Measurements from ENCODE around the gene C22orf39. TPM values are rescaled to one million over a fixed set of nuclear protein-coding genes. Genes with fewer than 3 reads are reported as not detected.

C22orf39 gene
- total and polyA plus RNA-seq, 10 of the 15 experiments (the other 5 are each of a cell fraction or from before 2014, with no cell fraction given) = 6.7 to 47.0 (median 26.5) TPM

DNA sequence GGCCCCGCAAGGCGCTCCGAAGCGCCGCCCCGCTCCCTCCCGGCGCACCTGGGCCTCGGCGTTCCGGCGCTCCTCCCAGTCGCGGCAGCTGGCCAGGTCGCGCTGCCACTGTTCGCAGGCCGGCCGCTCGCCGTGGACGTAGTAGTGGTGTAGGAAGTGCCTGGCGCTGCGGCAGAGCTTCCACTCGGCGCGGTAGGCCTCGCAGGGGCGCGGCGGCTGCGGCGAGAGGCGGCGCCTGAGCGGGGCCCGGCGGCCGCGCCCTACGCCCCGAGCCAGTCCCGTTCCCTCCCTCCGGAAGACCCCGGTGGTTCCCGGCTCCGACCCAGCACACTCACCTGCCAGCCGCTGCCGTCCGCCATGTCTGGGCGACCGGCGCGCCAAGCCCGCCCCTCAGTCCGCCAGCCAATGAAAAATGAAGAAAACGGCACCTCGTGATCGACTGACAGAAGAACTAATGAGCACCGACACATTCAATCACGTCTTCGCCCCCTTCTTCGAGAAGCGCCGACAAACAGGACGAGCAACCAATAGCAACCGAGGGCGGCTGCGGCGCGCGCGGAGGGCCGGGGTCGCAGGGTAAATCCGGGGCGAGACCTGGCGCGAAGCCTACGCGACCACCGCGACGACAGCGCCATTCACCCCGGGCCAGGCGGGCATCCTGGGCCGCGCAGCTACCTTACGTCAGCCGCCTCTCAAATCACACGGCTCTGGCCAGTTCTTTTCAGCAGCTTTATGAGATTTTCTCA, at the start of gene C22orf39 (continued):
- TF ChIP-seq, protein P1, sequence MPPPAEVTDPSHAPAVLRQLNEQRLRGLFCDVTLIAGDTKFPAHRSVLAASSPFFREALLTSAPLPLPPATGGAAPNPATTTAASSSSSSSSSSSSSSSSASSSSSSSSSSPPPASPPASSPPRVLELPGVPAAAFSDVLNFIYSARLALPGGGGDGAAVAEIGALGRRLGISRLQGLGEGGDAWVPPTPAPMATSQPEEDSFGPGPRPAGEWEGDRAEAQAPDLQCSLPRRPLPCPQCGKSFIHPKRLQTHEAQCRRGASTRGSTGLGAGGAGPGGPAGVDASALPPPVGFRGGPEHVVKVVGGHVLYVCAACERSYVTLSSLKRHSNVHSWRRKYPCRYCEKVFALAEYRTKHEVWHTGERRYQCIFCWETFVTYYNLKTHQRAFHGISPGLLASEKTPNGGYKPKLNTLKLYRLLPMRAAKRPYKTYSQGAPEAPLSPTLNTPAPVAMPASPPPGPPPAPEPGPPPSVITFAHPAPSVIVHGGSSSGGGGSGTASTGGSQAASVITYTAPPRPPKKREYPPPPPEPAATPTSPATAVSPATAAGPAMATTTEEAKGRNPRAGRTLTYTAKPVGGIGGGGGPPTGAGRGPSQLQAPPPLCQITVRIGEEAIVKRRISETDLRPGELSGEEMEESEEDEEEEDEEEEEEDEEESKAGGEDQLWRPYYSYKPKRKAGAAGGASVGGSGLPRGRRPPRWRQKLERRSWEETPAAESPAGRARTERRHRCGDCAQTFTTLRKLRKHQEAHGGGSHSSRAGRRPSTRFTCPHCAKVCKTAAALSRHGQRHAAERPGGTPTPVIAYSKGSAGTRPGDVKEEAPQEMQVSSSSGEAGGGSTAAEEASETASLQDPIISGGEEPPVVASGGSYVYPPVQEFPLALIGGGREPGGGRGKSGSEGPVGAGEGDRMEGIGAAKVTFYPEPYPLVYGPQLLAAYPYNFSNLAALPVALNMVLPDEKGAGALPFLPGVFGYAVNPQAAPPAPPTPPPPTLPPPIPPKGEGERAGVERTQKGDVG (CRISPR knock-in tag; IDR thresholded peaks at IDR 0.05) = no peak
- TF ChIP-seq YBX1 (IDR thresholded peaks at IDR 0.05) (no peak), CHD1 (IDR thresholded peaks at IDR 0.05; ENCODE audit: low read depth, low read length) (no peak), TBL1XR1 (IDR thresholded peaks at IDR 0.05; ENCODE audit: low read depth, low read length) (no peak), STAT1 (conservative IDR thresholded peaks at IDR 0.05) (no peak; the same call in 1 of the 2 replicates), KAT2A (conservative IDR thresholded peaks at IDR 0.05; ENCODE audit: control insufficient read depth, low read depth, low read length) (no peak), SMC3 (IDR thresholded peaks at IDR 0.05; ENCODE audit: borderline replicate concordance, low read length) (no peak), KLF5 (IDR thresholded peaks at IDR 0.05; ENCODE audit: partially characterized antibody) (peak; percentile 16), MYC (IDR thresholded peaks at IDR 0.05; ENCODE audit: insufficient read depth, insufficient read length, insufficient replicate concordance, low read length, severe bottlenecking) (no peak), KDM1A (IDR thresholded peaks at IDR 0.05; ENCODE audit: borderline replicate concordance) (no peak), EP300 (IDR thresholded peaks at IDR 0.05; ENCODE audit: borderline replicate concordance in 1 of 2, control insufficient read depth in 1 of 2, low read depth in 2 of 2, low read length in 2 of 2) (no peak), CHD4 (IDR thresholded peaks at IDR 0.05) (no peak)
- TF ChIP-seq, protein P2, sequence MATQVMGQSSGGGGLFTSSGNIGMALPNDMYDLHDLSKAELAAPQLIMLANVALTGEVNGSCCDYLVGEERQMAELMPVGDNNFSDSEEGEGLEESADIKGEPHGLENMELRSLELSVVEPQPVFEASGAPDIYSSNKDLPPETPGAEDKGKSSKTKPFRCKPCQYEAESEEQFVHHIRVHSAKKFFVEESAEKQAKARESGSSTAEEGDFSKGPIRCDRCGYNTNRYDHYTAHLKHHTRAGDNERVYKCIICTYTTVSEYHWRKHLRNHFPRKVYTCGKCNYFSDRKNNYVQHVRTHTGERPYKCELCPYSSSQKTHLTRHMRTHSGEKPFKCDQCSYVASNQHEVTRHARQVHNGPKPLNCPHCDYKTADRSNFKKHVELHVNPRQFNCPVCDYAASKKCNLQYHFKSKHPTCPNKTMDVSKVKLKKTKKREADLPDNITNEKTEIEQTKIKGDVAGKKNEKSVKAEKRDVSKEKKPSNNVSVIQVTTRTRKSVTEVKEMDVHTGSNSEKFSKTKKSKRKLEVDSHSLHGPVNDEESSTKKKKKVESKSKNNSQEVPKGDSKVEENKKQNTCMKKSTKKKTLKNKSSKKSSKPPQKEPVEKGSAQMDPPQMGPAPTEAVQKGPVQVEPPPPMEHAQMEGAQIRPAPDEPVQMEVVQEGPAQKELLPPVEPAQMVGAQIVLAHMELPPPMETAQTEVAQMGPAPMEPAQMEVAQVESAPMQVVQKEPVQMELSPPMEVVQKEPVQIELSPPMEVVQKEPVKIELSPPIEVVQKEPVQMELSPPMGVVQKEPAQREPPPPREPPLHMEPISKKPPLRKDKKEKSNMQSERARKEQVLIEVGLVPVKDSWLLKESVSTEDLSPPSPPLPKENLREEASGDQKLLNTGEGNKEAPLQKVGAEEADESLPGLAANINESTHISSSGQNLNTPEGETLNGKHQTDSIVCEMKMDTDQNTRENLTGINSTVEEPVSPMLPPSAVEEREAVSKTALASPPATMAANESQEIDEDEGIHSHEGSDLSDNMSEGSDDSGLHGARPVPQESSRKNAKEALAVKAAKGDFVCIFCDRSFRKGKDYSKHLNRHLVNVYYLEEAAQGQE (IDR thresholded peaks at IDR 0.05; ENCODE audit: low read depth, low read length) = no peak
- TF ChIP-seq, protein P3, sequence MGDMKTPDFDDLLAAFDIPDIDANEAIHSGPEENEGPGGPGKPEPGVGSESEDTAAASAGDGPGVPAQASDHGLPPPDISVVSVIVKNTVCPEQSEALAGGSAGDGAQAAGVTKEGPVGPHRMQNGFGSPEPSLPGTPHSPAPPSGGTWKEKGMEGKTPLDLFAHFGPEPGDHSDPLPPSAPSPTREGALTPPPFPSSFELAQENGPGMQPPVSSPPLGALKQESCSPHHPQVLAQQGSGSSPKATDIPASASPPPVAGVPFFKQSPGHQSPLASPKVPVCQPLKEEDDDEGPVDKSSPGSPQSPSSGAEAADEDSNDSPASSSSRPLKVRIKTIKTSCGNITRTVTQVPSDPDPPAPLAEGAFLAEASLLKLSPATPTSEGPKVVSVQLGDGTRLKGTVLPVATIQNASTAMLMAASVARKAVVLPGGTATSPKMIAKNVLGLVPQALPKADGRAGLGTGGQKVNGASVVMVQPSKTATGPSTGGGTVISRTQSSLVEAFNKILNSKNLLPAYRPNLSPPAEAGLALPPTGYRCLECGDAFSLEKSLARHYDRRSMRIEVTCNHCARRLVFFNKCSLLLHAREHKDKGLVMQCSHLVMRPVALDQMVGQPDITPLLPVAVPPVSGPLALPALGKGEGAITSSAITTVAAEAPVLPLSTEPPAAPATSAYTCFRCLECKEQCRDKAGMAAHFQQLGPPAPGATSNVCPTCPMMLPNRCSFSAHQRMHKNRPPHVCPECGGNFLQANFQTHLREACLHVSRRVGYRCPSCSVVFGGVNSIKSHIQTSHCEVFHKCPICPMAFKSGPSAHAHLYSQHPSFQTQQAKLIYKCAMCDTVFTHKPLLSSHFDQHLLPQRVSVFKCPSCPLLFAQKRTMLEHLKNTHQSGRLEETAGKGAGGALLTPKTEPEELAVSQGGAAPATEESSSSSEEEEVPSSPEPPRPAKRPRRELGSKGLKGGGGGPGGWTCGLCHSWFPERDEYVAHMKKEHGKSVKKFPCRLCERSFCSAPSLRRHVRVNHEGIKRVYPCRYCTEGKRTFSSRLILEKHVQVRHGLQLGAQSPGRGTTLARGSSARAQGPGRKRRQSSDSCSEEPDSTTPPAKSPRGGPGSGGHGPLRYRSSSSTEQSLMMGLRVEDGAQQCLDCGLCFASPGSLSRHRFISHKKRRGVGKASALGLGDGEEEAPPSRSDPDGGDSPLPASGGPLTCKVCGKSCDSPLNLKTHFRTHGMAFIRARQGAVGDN (IDR thresholded peaks at IDR 0.05) = peak; percentile 65; the same call in 1 of the 2 replicates
- TF ChIP-seq, protein P4, sequence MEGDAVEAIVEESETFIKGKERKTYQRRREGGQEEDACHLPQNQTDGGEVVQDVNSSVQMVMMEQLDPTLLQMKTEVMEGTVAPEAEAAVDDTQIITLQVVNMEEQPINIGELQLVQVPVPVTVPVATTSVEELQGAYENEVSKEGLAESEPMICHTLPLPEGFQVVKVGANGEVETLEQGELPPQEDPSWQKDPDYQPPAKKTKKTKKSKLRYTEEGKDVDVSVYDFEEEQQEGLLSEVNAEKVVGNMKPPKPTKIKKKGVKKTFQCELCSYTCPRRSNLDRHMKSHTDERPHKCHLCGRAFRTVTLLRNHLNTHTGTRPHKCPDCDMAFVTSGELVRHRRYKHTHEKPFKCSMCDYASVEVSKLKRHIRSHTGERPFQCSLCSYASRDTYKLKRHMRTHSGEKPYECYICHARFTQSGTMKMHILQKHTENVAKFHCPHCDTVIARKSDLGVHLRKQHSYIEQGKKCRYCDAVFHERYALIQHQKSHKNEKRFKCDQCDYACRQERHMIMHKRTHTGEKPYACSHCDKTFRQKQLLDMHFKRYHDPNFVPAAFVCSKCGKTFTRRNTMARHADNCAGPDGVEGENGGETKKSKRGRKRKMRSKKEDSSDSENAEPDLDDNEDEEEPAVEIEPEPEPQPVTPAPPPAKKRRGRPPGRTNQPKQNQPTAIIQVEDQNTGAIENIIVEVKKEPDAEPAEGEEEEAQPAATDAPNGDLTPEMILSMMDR (IDR thresholded peaks at IDR 0.05 in 2 of 3, conservative IDR thresholded peaks at IDR 0.05 in 1 of 3; ENCODE audit: control insufficient read depth in 2 of 3, extremely low read depth in 1 of 3, insufficient read depth in 1 of 3, low read depth in 3 of 3, low read length in 3 of 3) = no peak
